Endometrial microvascular endothelial cells (primary cell): ENCODE results near the gene KCNG4. TPM values are rescaled to one million over a fixed set of nuclear protein-coding genes. Genes with fewer than 3 reads are reported as not detected.

Experiments
- in situ Hi-C: cut with HindIII; loops from 2 replicates; pipeline ENCODE4 v1.10.0; 2017; ENCODE audit warnings: low sequenced_read_pairs, low pct_unique_long_range_greater_than_20kb; ENCODE audit errors: inconsistent ontology term
- total RNA-seq: library from RNA; depleted of rRNA; stranded (reverse); fragments of >200 nt; gene quantifications from one replicate; pipeline ENCODE4 v1.2.3, GENCODE V29; 2015; ENCODE audit errors: inconsistent ontology term

The KCNG4 gene
- total RNA-seq, 1 donor from 2014 or later, result not detected

DNA sequence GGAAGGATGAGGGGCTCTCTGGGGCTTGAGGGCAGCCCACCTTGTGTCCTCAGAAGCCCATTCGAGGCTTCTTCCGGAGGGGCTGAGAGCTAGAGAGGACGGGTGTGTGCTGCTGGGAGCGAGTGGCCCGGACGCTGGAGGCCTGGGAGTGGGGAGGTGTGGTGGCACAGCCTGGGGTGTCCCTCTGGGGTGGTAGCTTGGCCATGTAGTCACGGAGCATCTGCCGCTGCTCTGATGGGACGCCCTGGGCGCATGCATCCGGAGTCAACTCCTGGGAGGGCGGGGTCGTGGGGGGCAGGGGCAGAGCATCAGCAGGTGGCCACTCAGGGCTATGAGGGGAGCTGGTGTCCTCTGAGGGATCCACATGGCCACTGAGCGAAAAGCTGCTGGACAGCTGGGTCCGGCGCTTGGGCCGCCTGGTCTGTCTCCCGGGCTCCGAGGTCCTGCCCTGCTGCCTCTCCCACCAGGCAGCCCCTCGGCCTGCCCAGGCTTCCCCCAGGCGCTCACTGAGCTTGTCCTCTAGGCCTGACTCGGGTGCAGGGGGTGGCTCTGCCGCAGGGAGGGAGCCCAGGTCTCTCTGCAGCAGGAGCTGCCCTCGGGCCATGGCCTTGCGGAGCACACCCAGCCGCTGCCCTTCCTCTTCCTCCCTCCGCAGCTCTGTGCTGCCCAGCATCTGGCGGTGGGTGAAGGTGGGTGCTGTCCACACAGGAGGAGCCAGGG, 60.8 kb downstream of the KCNG4 start:
- in situ Hi-C loops, result no loop called here

DNA sequence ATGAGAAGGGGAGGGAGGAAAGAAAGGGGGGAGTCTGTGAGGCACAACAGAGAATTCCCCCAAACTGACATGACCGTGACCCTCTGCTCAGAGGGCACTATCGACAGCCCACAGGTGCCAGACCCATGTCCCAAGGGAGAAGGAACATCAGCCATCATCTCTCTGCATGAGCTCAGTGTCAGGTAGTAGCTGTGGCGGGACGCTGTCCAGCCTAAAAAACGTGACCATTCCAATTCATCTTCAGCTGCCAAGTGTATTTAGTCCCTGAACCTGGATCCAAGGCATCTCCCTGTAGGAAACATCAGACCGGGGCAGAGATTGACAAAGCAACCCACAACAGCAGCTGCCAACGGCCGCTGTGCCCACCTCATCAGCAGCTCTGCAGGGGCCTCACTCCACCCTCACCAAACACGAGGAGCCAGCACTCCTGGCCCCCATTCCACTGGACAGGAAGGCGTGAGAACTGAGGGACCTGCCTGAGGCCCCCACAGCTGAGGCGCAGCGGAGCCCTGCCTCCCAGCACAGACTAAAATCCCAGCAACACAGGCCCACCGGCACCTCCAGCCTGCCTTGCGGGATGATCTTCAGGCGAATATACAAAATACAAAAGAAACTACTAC, 61.6 kb downstream of the KCNG4 start:
- in situ Hi-C loops, result no loop called here

DNA sequence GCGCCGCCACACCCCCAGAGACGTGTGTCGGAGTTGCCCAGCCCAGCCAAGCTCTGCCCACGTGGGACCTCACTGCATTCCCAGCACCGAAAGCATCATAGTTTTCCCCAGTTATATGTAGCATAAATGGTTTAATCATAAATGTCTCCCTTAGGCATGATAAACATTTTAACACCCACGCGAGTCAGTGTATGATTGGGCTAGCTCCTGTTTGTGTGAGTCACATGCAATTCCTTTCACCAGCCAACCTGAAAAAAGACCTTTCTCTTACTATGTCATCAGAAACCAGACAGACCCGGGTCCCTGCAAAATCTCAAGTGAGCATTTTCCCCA, 62.1 kb downstream of the KCNG4 start:
- in situ Hi-C loops, result no loop called here

DNA sequence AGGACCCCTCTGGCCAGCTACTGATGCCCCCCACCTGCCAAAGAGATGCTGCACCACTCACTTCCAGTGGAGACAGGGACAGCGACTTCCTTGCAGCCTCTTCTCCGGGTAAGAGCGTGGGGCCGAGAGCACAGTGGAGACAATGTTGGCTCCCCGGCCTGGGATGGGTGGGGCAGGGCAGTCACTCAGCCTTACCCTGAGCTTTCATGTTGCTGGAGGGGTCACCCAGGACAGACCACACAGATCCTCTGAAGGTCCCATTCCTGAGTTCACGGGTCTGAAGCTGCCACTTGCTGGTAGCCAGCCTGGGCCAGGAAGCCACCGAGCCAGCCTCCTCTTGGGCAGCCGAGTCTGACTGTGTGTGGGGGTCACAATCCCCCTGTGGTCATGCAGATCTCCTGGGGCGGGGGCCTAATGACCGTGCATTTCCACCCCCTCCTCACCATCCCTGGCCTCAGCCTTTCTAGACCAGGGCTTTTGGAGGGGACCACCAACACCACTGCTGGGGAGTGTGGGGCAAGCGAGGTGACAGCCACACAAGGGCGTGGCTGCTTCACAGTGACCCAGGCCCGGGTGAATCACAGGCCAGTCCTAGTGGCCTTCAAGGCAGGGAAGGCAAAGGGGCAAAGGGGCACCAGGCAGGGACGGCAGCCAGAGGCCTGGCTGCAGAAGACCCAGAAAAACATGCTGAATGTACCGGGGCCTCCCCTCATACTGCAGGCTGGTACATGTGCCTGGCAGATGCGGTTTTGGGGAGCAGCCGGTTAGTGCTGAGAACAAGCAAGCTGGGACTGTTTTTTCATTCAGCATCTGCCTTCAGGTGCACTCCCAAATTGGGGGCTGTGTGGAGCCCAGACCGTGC, 63.4 kb downstream of the KCNG4 start:
- in situ Hi-C loops, result no loop called here

DNA sequence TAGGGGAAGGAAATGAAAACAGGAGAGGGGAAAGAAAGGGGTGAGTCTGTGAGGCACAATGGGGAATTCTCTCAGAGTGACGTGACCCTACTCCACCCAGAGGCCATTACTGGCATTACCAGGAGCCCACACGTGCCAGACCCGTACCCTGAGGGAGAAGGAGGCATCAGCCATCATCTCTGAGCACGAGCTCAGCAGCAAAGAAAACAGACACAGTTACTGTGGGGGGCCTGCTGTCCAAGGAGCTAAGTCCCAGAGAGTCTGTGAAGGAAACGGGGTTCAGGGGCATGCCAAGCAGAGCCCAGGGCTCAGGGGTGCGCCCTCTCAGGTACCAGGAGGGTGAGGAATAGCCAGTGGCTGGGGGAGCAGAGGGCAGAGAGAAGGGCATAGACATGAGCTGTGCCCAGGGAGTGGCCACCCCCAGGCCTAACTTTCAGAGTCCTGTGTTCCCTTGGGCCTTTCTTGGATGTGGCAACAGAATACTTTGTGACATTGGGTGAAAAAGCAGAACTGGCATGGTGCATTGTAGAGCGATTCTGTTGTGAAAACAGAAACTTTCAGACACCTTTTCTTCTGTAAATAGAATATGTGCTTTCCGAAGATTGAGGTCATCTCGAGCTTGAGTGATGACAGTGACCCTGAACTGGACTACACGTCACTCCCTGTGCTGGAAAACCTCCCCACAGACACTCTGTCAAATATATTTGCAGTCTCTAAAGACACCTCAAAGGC, 64.3 kb downstream of the KCNG4 start:
- in situ Hi-C loops, result no loop called here

- in situ Hi-C loops, result no loop called here
Observed at GRCh38 chr16:84174396-84174795, 65.4 kb downstream of the KCNG4 start.

DNA sequence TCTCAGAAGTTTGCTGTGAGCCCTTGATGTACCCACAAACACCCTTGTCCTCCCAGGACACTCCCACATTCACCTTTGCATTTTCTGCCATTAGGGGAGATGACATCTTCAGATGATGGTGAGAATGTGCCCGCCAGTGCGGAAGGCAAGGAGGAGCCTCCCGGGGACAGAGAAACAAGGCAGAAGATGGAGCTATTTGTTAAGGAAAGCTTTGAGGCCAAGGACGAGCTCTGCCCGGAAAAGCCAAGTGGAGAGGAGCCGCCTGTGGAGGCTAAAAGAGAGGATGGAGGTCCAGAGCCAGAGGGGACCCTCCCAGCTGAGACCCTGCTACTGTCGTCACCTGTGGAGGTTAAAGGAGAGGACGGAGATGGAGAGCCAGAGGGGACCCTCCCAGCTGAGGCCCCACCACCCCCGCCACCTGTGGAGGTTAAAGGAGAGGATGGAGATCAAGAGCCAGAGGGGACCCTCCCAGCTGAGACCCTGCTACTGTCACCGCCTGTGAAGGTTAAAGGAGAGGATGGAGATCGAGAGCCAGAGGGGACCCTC, 70.0 kb downstream of the KCNG4 start:
- in situ Hi-C loops, result no loop called here

Other genes starting within 250 kb of the KCNG4 start
- gene SLC38A8, start 197.2 kb downstream of the KCNG4 start, total RNA-seq, result not detected
- gene MBTPS1, start 123.1 kb downstream of the KCNG4 start, total RNA-seq, result 135 TPM
- gene HSDL1, start 94.8 kb downstream of the KCNG4 start, total RNA-seq, result 20.6 TPM
- gene DNAAF1, start 94.7 kb downstream of the KCNG4 start, total RNA-seq, result not detected
- 51.9 TPM for gene TAF1C, start 53.0 kb downstream of the KCNG4 start, total RNA-seq
- not detected for gene ADAD2, start 48.9 kb downstream of the KCNG4 start, total RNA-seq
- gene WFDC1, start 54.9 kb upstream of the KCNG4 start, total RNA-seq, result 0.37 TPM
- not detected for gene ATP2C2, start 128.5 kb upstream of the KCNG4 start, total RNA-seq